Measurements from ENCODE around the gene MAB21L4. TPM values are rescaled to one million over a fixed set of nuclear protein-coding genes. Genes with fewer than 3 reads are reported as not detected.

MAB21L4 gene
- total and polyA plus RNA-seq, 2 donors (not counting 3 experiments of a cell fraction or from before 2014, with no cell fraction given), result not detected

DNA sequence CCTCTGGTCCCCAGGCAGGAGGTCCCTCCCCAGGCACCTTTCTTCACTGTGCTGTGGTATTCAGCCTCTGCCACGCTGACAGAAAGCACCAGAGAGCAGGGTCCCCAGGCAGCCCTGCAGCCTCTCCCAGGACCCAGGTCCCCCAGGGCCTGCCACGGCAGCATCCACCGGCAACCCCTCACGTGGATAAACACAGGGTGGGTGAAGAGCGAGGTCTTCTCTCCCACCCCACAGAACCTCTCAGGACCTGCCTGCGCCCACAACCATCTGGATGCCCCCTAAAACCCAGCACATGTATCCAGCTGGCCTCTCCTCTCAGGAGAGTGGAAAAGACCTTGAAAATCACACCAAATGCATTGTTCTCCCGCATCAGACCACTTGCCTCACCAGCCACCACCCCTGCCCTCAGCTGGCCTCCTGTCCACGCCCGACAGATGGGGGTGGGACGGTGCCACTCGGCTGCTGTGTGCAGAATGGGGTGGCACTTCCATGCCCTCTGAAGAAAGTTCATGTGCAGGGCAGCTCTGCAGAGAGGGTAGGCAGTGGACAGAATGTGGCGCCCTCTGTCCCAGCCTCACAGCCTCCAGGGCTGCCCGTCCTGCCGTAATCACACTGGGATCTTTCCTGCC, 6.1 kb upstream of the MAB21L4 start:
- Histone ChIP-seq H3K79me2 (ENCODE audit: control insufficient read depth, insufficient read depth, low read length) (no peaks in the 10 kb centered on the region), H3K9me1 (replicated peaks; ENCODE audit: control insufficient read depth, extremely low read depth, insufficient read depth, low read length) (no peaks in the 10 kb centered on the region), H3K4me1 (ENCODE audit: control insufficient read depth, extremely low read depth, insufficient read depth, low read length) (peaks cover 11% of the 10 kb centered on the region), H2AFZ (ENCODE audit: low read depth, low read length) (no peak overlapping the region), H3K27me3 (ENCODE audit: control insufficient read depth in 2 of 2, insufficient read depth in 2 of 2, low read length in 2 of 2) (no peaks in the 10 kb centered on the region), H3K4me3 (replicated peaks in 1 of 3; ENCODE audit: insufficient read depth in 1 of 3, low read depth in 1 of 3, low read length in 3 of 3) (no peak overlapping the region), H3K9me3 (replicated peaks; ENCODE audit: control insufficient read depth, insufficient read depth, low read length) (no peaks in the 10 kb centered on the region), H3K4me2 (ENCODE audit: insufficient read depth, low read length) (no peak overlapping the region), H3K36me3 (ENCODE audit: control insufficient read depth in 2 of 2, extremely low read depth in 1 of 2, insufficient read depth in 2 of 2, low read length in 2 of 2) (no peaks in the 10 kb centered on the region), H3K27ac (ENCODE audit: insufficient read depth, low read depth, low read length) (no peak overlapping the region), H3K9ac (replicated peaks; ENCODE audit: extremely low read depth, insufficient read depth, low read length) (no peak overlapping the region), H4K20me1 (replicated peaks; ENCODE audit: control insufficient read depth, extremely low read depth, insufficient read depth, low read length) (no peaks in the 10 kb centered on the region)
- intact Hi-C loops (cut with micrococcal nuclease), result no loop called here
- dilution Hi-C loops (cut with MboI; ENCODE audit: extremely low pct_ligation_motif_present, low sequenced_read_pairs), result no loop called here
- POLR2A ChIA-PET, result no interaction called here
- FAIRE-seq, result no peak
- no peak for DNase-seq (ENCODE audit: low read depth, low spot score)
- TF ChIP-seq, protein P1, sequence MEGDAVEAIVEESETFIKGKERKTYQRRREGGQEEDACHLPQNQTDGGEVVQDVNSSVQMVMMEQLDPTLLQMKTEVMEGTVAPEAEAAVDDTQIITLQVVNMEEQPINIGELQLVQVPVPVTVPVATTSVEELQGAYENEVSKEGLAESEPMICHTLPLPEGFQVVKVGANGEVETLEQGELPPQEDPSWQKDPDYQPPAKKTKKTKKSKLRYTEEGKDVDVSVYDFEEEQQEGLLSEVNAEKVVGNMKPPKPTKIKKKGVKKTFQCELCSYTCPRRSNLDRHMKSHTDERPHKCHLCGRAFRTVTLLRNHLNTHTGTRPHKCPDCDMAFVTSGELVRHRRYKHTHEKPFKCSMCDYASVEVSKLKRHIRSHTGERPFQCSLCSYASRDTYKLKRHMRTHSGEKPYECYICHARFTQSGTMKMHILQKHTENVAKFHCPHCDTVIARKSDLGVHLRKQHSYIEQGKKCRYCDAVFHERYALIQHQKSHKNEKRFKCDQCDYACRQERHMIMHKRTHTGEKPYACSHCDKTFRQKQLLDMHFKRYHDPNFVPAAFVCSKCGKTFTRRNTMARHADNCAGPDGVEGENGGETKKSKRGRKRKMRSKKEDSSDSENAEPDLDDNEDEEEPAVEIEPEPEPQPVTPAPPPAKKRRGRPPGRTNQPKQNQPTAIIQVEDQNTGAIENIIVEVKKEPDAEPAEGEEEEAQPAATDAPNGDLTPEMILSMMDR (IDR thresholded peaks at IDR 0.05; ENCODE audit: extremely low read depth in 1 of 2, insufficient read depth in 1 of 2, low read depth in 1 of 2, low read length in 2 of 2), result no peak
- TF ChIP-seq POLR2A (IDR thresholded peaks at IDR 0.05; ENCODE audit: low read depth, low read length), result no peak
- no peak for TF ChIP-seq FOS (IDR thresholded peaks at IDR 0.05; ENCODE audit: borderline replicate concordance, insufficient read depth, low read length)
- TF ChIP-seq EZH2 (IDR thresholded peaks at IDR 0.05; ENCODE audit: borderline replicate concordance, low read depth, low read length, severe bottlenecking), result no peak
- TF ChIP-seq POLR2AphosphoS5 (IDR thresholded peaks at IDR 0.05; ENCODE audit: insufficient read depth, low read depth, low read length), result no peak
- TF ChIP-seq MYC (IDR thresholded peaks at IDR 0.05; ENCODE audit: low read depth, low read length), result no peak
- no peak for TF ChIP-seq JUN (IDR thresholded peaks at IDR 0.05; ENCODE audit: borderline replicate concordance, insufficient read depth, insufficient read length, low read depth)
- no peak for TF ChIP-seq GATA2 (IDR thresholded peaks at IDR 0.05; ENCODE audit: insufficient read depth, insufficient read length, low read depth, low read length)
- TF ChIP-seq, protein P2, sequence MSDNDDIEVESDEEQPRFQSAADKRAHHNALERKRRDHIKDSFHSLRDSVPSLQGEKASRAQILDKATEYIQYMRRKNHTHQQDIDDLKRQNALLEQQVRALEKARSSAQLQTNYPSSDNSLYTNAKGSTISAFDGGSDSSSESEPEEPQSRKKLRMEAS (IDR thresholded peaks at IDR 0.05; ENCODE audit: insufficient read depth, insufficient read length), result no peak
- no TSS peak for BruUV-seq (replicated peaks)
- CTCF ChIA-PET, result interaction anchor here (1.5 to 3.6 kb wide), 2 partner anchors 11 to 62 kb away, joined by 4 to 18 read pairs; no protein-coding TSS in a partner anchor

All from endothelial cell of umbilical vein (primary cell).